H1 (cell line): ENCODE results near the gene SUCLG2. TPM values are rescaled to one million over a fixed set of nuclear protein-coding genes. Genes with fewer than 3 reads are reported as not detected.

ENCODE experiments used
- CHD7 ChIP-seq: fragments of 300-600 bp; sonication (generic); IDR thresholded peaks from 2 replicates; pipeline ENCODE4 v1.7.1; 2012; ENCODE audit warnings: low read length, moderate library complexity, mild to moderate bottlenecking, inconsistent platforms; ENCODE audit not compliant: insufficient replicate concordance
- polyA plus RNA-seq, 7 experiments: library from polyadenylated mRNA; depleted of rRNA in 3 of 7; stranded (reverse) in 5 of 7; unstranded in 2 of 7; fragments of >200 nt in 5 of 7; fragments of 200-250 nt in 2 of 7; gene quantifications; 1 replicate in 5 of 7; 2 replicates in 1 of 7; 4 replicates in 1 of 7; pipeline versions ENCODE4 v1.2.1 to v1.2.3, GENCODE V29; 2011 to 2013; ENCODE audit warnings: missing spikeins in 2 of 7, mixed read lengths in 2 of 7
- total RNA-seq: library from RNA; stranded (reverse); fragmentation: NEBNext Ultra II Directional; extraction: Animal tissue kit (Norgen Biotek cat#: 25700); gene quantifications from 2 replicates; pipeline ENCODE4 v1.2.1, GENCODE V29; 2021

The SUCLG2 gene
- total and polyA plus RNA-seq, 2 of the 8 experiments (the other 6 are each of a cell fraction or from before 2014, with no cell fraction given): 12.9 to 46.2 TPM

GRCh38 chr3:67481126-67481525 is 173.3 kb downstream of the SUCLG2 start (continued):
- no peak for TF ChIP-seq CHD7
